ENCODE results near the gene DFFB.

The DFFB gene

GRCh38 chr1:3886691-3887090 is 29.4 kb downstream of the DFFB start:
- no peak for TF ChIP-seq CTCF (IDR thresholded peaks at IDR 0.05; ENCODE audit: insufficient read depth, low read depth, low read length, missing control alignments)
- no peak overlapping the region for H3K4me3 ChIP-seq (ENCODE audit: low read depth, low read length)
- no peak for DNase-seq (ENCODE audit: low read depth)

- no peak for TF ChIP-seq CTCF (IDR thresholded peaks at IDR 0.05; ENCODE audit: insufficient read depth, low read depth, low read length, missing control alignments)
- DNase-seq (ENCODE audit: low read depth), result no peak
- no peak overlapping the region for H3K4me3 ChIP-seq (ENCODE audit: low read depth, low read length)
Observed at GRCh38 chr1:3888301-3888700, 31.0 kb downstream of the DFFB start.

DNA sequence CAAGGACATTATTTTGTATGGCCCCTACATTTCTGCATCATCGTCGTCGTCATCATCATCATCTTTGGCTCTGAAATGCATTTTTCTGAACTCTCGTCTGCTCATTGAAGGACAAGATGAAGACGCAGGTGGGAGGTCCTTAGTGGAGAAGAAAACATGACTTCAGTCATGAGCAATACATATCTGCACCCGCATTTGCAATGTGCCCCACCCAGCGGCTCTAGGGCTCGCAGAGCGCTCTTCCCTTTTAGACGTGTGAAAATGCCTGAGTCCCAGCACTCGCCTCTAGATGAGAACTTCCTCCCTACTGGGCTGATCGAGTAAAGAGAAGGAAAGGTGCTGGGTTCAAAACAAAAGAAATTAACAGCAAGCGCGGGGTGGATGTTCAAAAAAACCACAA is 32.7 kb downstream of the DFFB start:
- DNase-seq (ENCODE audit: low read depth), result no peak
- H3K4me3 ChIP-seq (ENCODE audit: low read depth, low read length), result no peak overlapping the region
- TF ChIP-seq CTCF (IDR thresholded peaks at IDR 0.05; ENCODE audit: insufficient read depth, low read depth, low read length, missing control alignments), result no peak

DNA sequence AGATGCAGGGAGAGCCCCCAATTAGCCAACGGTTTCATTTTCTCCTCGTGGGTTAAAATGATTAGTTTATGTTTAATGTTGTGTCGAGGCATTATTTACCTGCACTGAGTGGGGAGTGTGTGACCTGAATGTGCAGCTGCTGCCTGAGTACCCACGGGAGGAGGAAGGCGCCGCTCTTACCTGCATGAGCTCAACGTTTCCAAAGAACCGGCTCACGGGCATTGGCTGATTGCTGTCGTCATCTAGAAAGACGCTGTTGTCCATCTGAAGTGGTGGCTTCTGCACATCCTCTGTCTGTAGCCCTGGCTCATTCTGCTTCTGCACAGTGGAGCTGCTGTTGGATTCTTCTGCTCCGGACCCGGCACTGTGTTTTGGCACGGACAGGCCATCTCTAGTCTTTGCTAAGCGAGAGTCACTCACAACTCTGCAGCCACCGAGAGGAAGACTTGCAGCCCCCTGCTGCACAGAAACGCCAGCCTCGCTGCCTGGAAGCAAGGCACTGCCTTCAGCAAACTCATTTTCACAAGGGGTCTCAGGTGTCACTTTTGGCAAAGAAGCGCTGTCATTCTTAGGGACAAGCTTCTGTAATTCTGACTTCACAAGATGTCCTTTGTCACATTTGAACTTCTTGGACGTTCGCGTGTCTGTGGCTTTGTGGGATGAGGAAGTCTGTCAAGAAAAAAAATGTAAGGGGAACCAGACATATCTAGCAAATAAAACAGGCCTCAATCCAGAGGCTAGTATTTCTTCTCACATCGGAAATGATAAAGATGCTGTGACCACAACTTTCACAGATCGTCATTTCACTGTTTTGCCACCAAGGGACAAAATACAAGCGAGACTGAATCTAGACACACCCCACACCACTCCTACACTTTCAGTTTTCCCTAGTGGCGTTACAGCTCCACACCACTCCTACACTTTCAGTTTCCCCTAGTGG is 33.4 kb downstream of the DFFB start:
- peak; percentile 49 for DNase-seq (ENCODE audit: low read depth)
- TF ChIP-seq CTCF (IDR thresholded peaks at IDR 0.05; ENCODE audit: insufficient read depth, low read depth, low read length, missing control alignments), result no peak
- H3K4me3 ChIP-seq (ENCODE audit: low read depth, low read length), result no peak overlapping the region

DNA sequence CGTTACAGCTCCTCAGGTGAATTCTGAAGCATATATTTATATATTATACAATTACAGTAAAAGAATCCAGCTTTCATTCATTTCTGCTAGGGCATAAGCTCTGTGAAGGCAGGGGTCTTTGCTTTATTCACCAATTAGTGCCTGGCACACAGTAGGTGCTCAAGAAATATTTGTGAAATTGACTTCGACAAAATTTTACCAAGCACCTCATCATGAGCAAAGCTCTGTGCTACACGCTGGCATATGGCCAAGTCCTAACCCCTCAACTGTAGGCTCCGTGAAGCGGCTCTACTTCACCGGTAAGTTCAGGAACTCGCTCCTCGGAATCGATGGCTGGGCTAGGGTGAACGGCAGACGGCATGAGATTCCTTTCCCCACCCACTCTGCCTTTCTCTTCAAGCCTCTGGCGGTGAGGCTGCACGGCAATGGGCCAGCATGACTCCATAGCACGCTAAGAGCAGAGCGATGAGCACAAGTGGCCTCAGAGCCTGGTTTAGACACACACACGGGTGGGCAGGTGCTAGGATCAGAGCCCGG is 34.1 kb downstream of the DFFB start:
- H3K4me3 ChIP-seq (ENCODE audit: low read depth, low read length), result no peak overlapping the region
- no peak for DNase-seq (ENCODE audit: low read depth)
- TF ChIP-seq CTCF (IDR thresholded peaks at IDR 0.05; ENCODE audit: insufficient read depth, low read depth, low read length, missing control alignments), result no peak

DNA sequence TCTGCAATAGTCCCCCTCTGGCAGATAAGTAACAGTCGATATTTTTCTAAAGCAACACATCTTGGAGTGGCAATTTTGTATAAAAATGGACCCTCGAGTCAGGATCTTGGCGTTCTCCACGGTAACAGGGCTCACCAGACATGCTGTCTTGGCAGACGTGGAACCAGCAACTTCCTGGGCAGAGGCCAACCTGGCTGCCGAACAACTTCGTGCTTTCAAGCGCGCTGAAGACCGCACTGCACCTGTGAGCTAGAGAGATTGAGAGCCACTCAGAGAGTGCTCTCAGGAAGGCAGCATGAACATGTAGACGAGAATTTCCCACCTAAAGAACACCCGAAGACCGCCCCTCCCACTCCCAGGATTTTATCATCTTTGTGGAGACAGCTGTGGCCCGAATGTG is 35.5 kb downstream of the DFFB start:
- no peak overlapping the region for H3K4me3 ChIP-seq (ENCODE audit: low read depth, low read length)
- no peak for TF ChIP-seq CTCF (IDR thresholded peaks at IDR 0.05; ENCODE audit: insufficient read depth, low read depth, low read length, missing control alignments)
- DNase-seq (ENCODE audit: low read depth), result no peak

Measured in GM12865 (cell line).